Mesothelial cell of epicardium (in vitro differentiated cells): Measurements from ENCODE around the gene RELA. TPM values are rescaled to one million over a fixed set of nuclear protein-coding genes. Genes with fewer than 3 reads are reported as not detected.
"Not testable (repeated sequence)": the region's sequence is repeated elsewhere in the genome, so short reads cannot be mapped to it uniquely, and the experiment has no call there.

Experiments
- DNase-seq, 2 experiments: peaks; one replicate each; pipeline ENCODE4 v3.0.0; 2021; ENCODE audit warnings: low spot score in 2 of 2; ENCODE audit not compliant: unreplicated experiment in 2 of 2
- H3K27ac Mint-ChIP-seq: 2 replicates; pipeline ENCODE4 v1.8.0; 2021; ENCODE audit warnings: mixed read lengths
- H3K27me3 Mint-ChIP-seq: 2 replicates; pipeline ENCODE4 v1.8.0; 2021; ENCODE audit warnings: low read depth, mixed read lengths
- H3K36me3 Mint-ChIP-seq: 2 replicates; pipeline ENCODE4 v1.8.0; 2021; ENCODE audit warnings: mixed read lengths
- H3K4me1 Mint-ChIP-seq: 2 replicates; pipeline ENCODE4 v1.8.0; 2021; ENCODE audit warnings: mixed read lengths
- H3K4me3 Mint-ChIP-seq: 2 replicates; pipeline ENCODE4 v1.8.0; 2021; ENCODE audit warnings: mild to moderate bottlenecking, moderate library complexity, mixed read lengths
- H3K9me3 Mint-ChIP-seq: 2 replicates; pipeline ENCODE4 v1.8.0; 2021; ENCODE audit warnings: mixed read lengths
- total RNA-seq: library from RNA; stranded (reverse); gene quantifications from 3 replicates; pipeline ENCODE4 v1.2.1, GENCODE V29; 2021
- TF ChIP-seq, protein P1 (sequence below): fragments of 200-600 bp; sonication (generic); IDR thresholded peaks from one replicate; pipeline ENCODE4 v1.5.0; 2021; ENCODE audit warnings: antibody characterized with exemption; ENCODE audit not compliant: unreplicated experiment

The RELA gene
- total RNA-seq = 95.6 to 98.8 TPM (median 96.8 TPM) in 3 replicates

DNA sequence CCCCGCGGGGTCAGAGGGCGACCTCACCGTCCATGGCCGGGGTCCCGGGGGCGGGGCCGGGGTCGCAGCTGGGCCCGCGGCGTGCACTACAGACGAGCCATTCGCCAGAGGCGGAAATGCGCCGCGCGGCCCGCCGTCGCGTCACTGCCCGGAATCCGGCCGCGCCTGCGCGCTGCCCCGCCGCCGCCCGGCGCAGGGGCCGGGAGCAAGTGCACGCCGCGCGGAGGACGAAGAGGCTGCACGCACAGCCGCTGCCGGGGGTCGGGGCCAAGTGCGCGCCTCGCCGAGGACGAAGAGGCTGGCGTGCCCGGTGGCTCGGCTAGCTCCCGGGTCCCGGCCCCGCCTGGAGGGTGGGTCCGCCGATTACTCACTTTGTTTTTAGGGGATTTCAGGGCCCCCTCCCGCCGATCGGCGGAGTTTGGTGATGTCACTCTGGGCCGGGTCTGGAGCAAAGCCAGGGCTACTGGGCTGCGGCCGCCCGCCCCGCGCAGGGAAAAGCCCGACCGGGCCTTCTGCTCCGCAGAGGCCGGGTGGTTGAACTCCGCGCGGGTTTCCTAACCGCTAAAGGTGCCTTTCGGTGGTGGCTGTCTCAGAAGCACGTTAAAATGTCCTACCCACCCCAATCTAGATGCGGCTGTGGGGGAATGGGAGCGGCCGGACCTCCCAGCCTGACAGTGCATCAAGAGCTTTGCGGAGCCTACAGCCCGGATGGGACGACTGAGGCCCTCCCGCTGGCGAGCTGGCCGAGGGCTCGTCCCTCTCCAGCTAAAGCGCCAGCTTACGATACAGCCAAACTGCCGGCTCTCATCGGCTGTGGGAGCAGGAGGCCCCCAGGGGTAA is at the start of gene RELA:
Gene RELA (minus strand): TSS at position 118 of the 840 bp plus-strand sequence. CDS start 84 bp downstream, at position 34.
- TF ChIP-seq, protein P1, sequence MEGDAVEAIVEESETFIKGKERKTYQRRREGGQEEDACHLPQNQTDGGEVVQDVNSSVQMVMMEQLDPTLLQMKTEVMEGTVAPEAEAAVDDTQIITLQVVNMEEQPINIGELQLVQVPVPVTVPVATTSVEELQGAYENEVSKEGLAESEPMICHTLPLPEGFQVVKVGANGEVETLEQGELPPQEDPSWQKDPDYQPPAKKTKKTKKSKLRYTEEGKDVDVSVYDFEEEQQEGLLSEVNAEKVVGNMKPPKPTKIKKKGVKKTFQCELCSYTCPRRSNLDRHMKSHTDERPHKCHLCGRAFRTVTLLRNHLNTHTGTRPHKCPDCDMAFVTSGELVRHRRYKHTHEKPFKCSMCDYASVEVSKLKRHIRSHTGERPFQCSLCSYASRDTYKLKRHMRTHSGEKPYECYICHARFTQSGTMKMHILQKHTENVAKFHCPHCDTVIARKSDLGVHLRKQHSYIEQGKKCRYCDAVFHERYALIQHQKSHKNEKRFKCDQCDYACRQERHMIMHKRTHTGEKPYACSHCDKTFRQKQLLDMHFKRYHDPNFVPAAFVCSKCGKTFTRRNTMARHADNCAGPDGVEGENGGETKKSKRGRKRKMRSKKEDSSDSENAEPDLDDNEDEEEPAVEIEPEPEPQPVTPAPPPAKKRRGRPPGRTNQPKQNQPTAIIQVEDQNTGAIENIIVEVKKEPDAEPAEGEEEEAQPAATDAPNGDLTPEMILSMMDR = no peak
- Mint-ChIP-seq H3K27ac (peak within 1 kb of the TSS; percentile 97), H3K27me3 (no peaks in the 10 kb centered on the region), H3K36me3 (peaks cover 19% of the 10 kb centered on the region), H3K4me1 (peaks cover 7% of the 10 kb centered on the region), H3K4me3 (peak within 1 kb of the TSS; percentile 83), H3K9me3 (no peaks in the 10 kb centered on the region)
- DNase-seq = peak; percentile 82 to 90

DNA sequence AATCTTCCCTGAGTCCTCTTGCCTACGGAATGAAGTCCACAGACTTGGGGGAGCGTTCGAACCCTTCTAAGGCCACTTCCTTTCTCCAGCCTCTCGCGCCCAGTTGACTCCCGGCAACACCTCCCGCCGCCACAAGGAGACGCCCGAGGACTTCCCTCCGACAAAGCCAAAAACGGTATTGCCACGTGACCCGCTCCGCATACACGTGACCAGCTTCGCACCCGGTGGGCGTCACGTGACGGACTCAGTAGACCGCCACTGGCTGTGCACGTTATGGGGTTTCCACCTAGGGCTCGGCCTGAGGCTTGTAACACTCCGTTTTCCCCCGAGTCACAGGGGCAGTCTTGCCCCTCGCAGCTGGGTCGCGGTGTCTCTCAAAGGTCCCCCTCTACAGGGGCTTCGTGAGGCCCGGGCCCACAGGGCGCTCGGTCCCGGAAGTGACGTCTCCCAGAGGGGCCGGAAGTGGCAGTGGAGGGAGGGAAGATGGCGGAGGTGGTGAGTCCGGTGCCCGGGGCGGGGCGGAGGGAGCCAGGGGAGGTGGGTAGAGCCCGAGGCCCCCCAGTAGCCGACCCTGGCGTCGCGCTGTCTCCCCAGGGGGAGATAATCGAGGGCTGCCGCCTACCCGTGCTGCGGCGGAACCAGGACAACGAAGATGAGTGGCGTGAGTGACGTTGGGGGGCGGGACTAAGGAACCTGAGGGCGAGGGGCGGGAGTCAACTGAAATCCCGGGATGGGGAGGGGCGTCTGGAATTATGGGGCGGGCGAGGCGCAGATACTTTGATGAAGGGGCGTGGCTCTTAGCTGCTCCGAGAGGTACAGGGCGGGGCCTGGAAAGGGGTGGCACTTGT is 49.3 kb upstream of the RELA start, which contains the start of gene KAT5:
Gene KAT5 (plus strand): TSS at position 468 of the 848 bp plus-strand sequence. CDS start 16 bp downstream, at position 484.
- Mint-ChIP-seq H3K9me3 (no peaks in the 10 kb centered on the region), H3K27ac (peak within 1 kb of the TSS; percentile 99), H3K36me3 (peaks cover 21% of the 10 kb centered on the region), H3K4me3 (peak within 1 kb of the TSS; percentile 92), H3K4me1 (peaks cover 9% of the 10 kb centered on the region), H3K27me3 (no peaks in the 10 kb centered on the region)
- TF ChIP-seq, protein P1 = peak; percentile 99
- peak; percentile 96 to 99 for DNase-seq

DNA sequence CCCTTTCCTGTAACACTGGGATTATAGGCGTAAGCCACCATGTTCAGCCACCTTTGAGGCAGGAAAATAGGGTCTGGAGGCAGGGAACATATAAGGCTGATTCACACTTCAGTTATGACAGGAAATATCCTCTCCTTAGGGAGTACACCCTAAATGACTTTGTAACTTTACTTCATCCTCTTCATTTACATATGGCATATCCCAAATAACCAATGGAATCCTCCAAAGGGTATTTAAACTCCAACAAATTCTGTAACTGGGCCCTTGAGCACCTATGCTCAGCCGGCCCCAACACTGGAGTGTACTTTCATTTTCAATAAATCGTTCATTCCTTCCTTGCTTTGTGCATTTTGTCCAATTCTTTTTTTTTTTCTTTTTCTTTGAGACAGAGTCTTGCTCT is 47.7 kb upstream of the RELA start:
- Mint-ChIP-seq H3K4me3 (no peak overlapping the region), H3K27me3 (no peaks in the 10 kb centered on the region), H3K9me3 (no peaks in the 10 kb centered on the region), H3K27ac (no peak overlapping the region), H3K4me1 (peaks cover 9% of the 10 kb centered on the region), H3K36me3 (peaks cover 16% of the 10 kb centered on the region)
- TF ChIP-seq, protein P1 = no peak
- DNase-seq = no peak

DNA sequence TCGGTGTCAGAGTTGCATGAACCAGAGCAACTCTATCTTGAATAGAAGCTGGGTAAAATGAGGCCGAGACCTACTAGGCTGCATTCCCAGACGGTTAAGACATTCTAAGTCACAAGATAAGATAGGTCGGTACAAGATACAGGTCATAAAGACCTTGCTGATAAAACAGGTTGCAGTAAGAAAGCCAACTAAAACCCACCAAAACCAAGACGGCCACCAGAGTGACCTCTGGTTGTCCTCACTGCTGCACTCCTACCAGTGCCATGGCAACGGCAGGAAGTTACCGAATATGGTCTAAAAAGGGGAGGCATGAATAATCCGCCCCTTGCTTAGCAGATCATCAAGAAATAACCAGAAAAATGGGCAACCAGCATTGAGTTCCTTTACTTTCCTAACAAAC is 46.9 kb upstream of the RELA start:
- no peak for DNase-seq
- Mint-ChIP-seq H3K36me3 (peaks cover 10% of the 10 kb centered on the region), H3K27me3 (no peaks in the 10 kb centered on the region), H3K4me3 (no peak overlapping the region), H3K4me1 (peaks cover 9% of the 10 kb centered on the region), H3K27ac (no peak overlapping the region), H3K9me3 (no peaks in the 10 kb centered on the region)
- TF ChIP-seq, protein P1 = no peak

DNA sequence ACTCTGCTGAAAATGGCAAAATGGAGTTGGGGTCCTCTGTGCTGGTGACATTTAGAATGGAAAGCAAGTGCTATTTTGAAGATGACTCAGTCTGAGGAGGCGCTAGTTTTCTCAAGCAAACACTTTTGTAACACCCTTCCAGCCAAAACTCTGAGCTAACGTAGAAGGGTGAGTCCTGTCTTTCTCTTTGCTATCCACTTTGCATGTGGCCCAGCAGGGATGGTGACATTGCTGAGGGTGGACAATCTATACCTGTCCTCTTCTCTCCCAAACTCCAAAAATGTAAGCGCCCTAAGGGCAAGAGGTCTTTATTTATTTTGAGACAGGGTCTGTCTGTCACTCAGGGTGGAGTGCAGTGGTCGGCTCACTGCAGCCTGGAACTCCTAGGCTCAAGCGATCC is 45.7 kb upstream of the RELA start:
- Mint-ChIP-seq H3K4me3 (no peak overlapping the region), H3K27ac (no peak overlapping the region), H3K4me1 (peaks cover 9% of the 10 kb centered on the region), H3K27me3 (peaks cover 5% of the 10 kb centered on the region), H3K9me3 (no peaks in the 10 kb centered on the region), H3K36me3 (peaks cover 1% of the 10 kb centered on the region)
- DNase-seq = no peak
- TF ChIP-seq, protein P1 = no peak

DNA sequence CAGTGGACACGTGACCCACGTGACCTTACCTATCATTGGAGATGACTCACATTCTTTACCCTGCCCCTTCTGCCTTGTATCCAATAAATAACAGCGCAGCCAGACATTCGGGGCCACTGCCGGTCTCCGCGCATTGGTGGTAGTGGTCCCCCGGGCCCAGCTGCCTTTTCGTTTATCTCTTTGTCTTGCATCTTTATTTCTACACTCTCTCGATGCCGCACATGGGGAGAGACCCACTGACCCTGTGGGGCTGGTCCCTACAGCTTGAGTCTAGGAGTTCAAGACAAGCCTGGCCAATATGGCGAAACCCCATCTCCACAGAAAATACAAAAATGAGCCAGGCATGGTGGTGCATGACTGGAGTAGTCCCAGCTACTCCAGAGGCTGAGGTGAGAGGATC is 44.3 kb upstream of the RELA start:
- H3K27me3 Mint-ChIP-seq = peaks cover 10% of the 10 kb centered on the region
- not testable (repeated sequence) for DNase-seq, H3K9me3 Mint-ChIP-seq, H3K4me3 Mint-ChIP-seq, H3K36me3 Mint-ChIP-seq, H3K27ac Mint-ChIP-seq, H3K4me1 Mint-ChIP-seq
